CD4-positive, alpha-beta T cell treated with Interleukin-6 for 4 hours (primary cell): Measurements from ENCODE around the gene CLPTM1L.
A peak's percentile ranks its signal among the peaks of the same experiment; 100 is the strongest.

Experiments
- DNase-seq: peaks from one replicate; pipeline ENCODE4 v3.0.0-alpha.2; 2020; ENCODE audit warnings: mixed read lengths

The CLPTM1L gene

GRCh38 chr5:1273745-1274144 lies 71.2 kb downstream of the CLPTM1L start:
- DNase-seq, result no peak

GRCh38 chr5:1272201-1272600 lies 72.7 kb downstream of the CLPTM1L start:
- no peak for DNase-seq

- DNase-seq, result no peak
Observed at GRCh38 chr5:1270933-1271914, 73.7 kb downstream of the CLPTM1L start.

- no peak for DNase-seq
Observed at GRCh38 chr5:1270426-1270825, 74.5 kb downstream of the CLPTM1L start.

- DNase-seq, result peak; percentile 50
Observed at GRCh38 chr5:1268666-1269065, 76.2 kb downstream of the CLPTM1L start.

- DNase-seq, result no peak
Observed at GRCh38 chr5:1268056-1268455, 76.8 kb downstream of the CLPTM1L start.
